T-helper 1 cell treated with Interleukin-12 subunit alpha and Interleukin-12 subunit beta and Interleukin-4 antibody, amounts not matched to agents 30 μg/mL and 1 μg/mL, for 36 hours (primary cell): ENCODE data around the gene SRGAP1.
"Not testable (repeated sequence)": the region's sequence is repeated elsewhere in the genome, so short reads cannot be mapped to it uniquely, and the experiment has no call there.

ENCODE experiments used
- H3K27ac Mint-ChIP-seq: one replicate; pipeline ENCODE4 v1.8.0; 2021; ENCODE audit warnings: mild to moderate bottlenecking, mixed read lengths
- H3K27me3 Mint-ChIP-seq: one replicate; pipeline ENCODE4 v1.8.0; 2021; ENCODE audit warnings: low read depth, mixed read lengths
- H3K36me3 Mint-ChIP-seq: one replicate; pipeline ENCODE4 v1.8.0; 2021; ENCODE audit warnings: low read depth, mixed read lengths
- H3K4me1 Mint-ChIP-seq: one replicate; pipeline ENCODE4 v1.8.0; 2021; ENCODE audit warnings: low read depth, mixed read lengths
- H3K4me3 Mint-ChIP-seq: one replicate; pipeline ENCODE4 v1.8.0; 2021; ENCODE audit warnings: mild to moderate bottlenecking, moderate library complexity, mixed read lengths
- H3K9me3 Mint-ChIP-seq: one replicate; pipeline ENCODE4 v1.8.0; 2021; ENCODE audit warnings: mixed read lengths

SRGAP1 gene

GRCh38 chr12:64109706-64110105 lies 265.2 kb downstream of the SRGAP1 start:
- Mint-ChIP-seq H3K27me3 (peaks cover 6% of the 10 kb centered on the region), H3K9me3 (no peaks in the 10 kb centered on the region), H3K4me1 (no peaks in the 10 kb centered on the region), H3K36me3 (no peaks in the 10 kb centered on the region), H3K27ac (no peak overlapping the region), H3K4me3 (no peak overlapping the region)

GRCh38 chr12:64110864-64111263 lies 266.4 kb downstream of the SRGAP1 start:
- Mint-ChIP-seq H3K4me3 (no peak overlapping the region), H3K27me3 (peaks cover 6% of the 10 kb centered on the region), H3K4me1 (no peaks in the 10 kb centered on the region), H3K36me3 (no peaks in the 10 kb centered on the region), H3K9me3 (no peaks in the 10 kb centered on the region), H3K27ac (no peak overlapping the region)

GRCh38 chr12:64116969-64117368 lies 272.5 kb downstream of the SRGAP1 start:
- H3K4me1 Mint-ChIP-seq: no peaks in the 10 kb centered on the region
- peaks cover 7% of the 10 kb centered on the region for H3K27me3 Mint-ChIP-seq
- no peak overlapping the region for H3K4me3 Mint-ChIP-seq
- H3K9me3 Mint-ChIP-seq: no peaks in the 10 kb centered on the region
- H3K36me3 Mint-ChIP-seq: no peaks in the 10 kb centered on the region
- H3K27ac Mint-ChIP-seq: no peak overlapping the region

DNA sequence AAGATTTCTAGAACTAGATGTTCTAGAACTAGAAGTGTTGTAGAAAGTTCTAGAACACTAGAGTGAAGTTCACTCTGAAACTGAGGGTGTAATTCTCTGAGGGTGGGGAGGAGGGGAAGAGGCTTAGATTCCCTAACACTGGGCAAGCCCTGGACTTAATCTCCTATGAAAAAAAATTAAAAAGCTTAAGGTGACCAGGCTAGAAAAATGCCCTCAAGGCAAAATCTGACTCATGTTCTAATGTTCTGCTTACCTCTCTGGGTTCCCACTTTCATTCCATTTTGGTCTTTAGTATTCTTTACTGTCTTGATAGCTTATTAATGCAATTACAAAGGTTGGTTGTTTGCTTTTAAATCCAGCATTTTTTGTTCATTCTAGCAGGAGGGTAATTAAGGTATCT lies 276.1 kb downstream of the SRGAP1 start:
- peaks cover 3% of the 10 kb centered on the region for H3K27me3 Mint-ChIP-seq
- no peaks in the 10 kb centered on the region for H3K9me3 Mint-ChIP-seq
- no peak overlapping the region for H3K27ac Mint-ChIP-seq
- no peak overlapping the region for H3K4me3 Mint-ChIP-seq
- no peaks in the 10 kb centered on the region for H3K4me1 Mint-ChIP-seq
- H3K36me3 Mint-ChIP-seq: no peaks in the 10 kb centered on the region

DNA sequence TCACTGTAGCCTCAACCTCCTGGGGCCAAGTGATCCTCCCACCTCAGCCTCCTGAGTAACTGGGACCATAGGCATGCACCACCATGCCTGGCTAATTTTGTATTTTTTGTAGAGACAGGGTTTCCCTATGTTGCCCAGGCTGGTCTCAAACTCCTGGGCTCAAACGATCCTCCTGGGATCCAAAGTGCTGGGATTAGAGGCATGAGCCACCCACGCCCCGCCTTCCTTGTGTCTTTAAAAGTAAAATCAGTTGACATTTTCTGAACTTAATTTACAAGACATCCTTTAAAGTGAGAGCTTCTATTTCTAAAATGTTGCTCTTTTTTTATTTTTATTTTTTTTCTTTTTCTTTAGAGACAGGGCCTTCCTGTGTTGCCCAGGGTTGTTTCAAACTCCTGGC lies 276.6 kb downstream of the SRGAP1 start:
- not testable (repeated sequence) for H3K9me3 Mint-ChIP-seq, H3K27me3 Mint-ChIP-seq, H3K27ac Mint-ChIP-seq, H3K4me3 Mint-ChIP-seq, H3K4me1 Mint-ChIP-seq, H3K36me3 Mint-ChIP-seq

DNA sequence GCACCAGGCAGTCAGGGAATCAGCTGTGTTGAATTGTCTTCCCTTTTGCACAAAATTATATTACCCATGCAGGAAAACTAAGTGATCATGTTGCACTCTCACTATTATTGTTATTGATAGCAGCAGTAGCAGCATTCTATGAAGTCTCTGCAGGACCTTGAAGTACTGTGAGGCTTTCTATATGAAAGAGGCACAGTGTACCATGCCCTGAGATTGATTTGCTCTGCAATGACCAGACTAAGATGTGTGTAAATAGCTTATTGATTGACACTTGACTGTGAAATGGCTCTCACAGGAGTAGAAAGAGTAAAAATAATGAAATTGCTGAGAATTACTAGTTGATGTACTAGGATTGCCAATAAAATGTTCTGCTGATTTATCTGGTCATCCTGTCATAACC lies 277.7 kb downstream of the SRGAP1 start:
- Mint-ChIP-seq H3K4me3 (no peak overlapping the region), H3K9me3 (no peaks in the 10 kb centered on the region), H3K27ac (no peak overlapping the region), H3K4me1 (no peaks in the 10 kb centered on the region), H3K36me3 (no peaks in the 10 kb centered on the region), H3K27me3 (peaks cover 3% of the 10 kb centered on the region)

GRCh38 chr12:64122995-64123394 lies 278.5 kb downstream of the SRGAP1 start:
- peaks cover 3% of the 10 kb centered on the region for H3K27me3 Mint-ChIP-seq
- H3K27ac Mint-ChIP-seq: no peak overlapping the region
- H3K4me1 Mint-ChIP-seq: no peaks in the 10 kb centered on the region
- no peaks in the 10 kb centered on the region for H3K36me3 Mint-ChIP-seq
- H3K9me3 Mint-ChIP-seq: no peaks in the 10 kb centered on the region
- H3K4me3 Mint-ChIP-seq: no peak overlapping the region

DNA sequence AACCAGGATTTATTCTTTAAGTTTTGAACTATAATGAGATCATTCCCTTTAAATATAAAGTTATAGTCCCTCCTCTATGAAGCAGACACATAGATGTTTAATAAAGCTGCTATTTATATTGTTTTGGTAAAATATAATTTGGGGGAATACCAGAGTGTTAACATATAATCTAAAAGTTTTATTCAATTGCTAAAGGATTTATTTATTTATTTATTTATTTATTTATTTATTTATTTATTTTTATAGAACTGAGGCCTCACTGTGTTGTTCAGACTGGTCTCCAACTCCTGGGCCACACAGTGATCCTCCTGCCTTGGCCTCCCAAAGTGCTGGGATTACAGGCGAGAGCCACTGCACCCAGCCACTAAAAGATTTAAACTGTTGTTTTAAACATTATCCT lies 278.9 kb downstream of the SRGAP1 start:
- Mint-ChIP-seq H3K27ac (no peak overlapping the region), H3K36me3 (no peaks in the 10 kb centered on the region), H3K4me1 (no peaks in the 10 kb centered on the region), H3K9me3 (no peaks in the 10 kb centered on the region), H3K27me3 (peaks cover 3% of the 10 kb centered on the region), H3K4me3 (no peak overlapping the region)

- H3K4me1 Mint-ChIP-seq: no peaks in the 10 kb centered on the region
- H3K36me3 Mint-ChIP-seq: no peaks in the 10 kb centered on the region
- H3K27me3 Mint-ChIP-seq: peaks cover 3% of the 10 kb centered on the region
- no peaks in the 10 kb centered on the region for H3K9me3 Mint-ChIP-seq
- no peak overlapping the region for H3K4me3 Mint-ChIP-seq
- no peak overlapping the region for H3K27ac Mint-ChIP-seq
Measured at GRCh38 chr12:64124511-64125197, 280.2 kb downstream of the SRGAP1 start.

- peaks cover 3% of the 10 kb centered on the region for H3K27me3 Mint-ChIP-seq
- H3K9me3 Mint-ChIP-seq: no peaks in the 10 kb centered on the region
- H3K4me1 Mint-ChIP-seq: no peaks in the 10 kb centered on the region
- H3K4me3 Mint-ChIP-seq: no peak overlapping the region
- H3K36me3 Mint-ChIP-seq: no peaks in the 10 kb centered on the region
- H3K27ac Mint-ChIP-seq: no peak overlapping the region
Measured at GRCh38 chr12:64125913-64126312, 281.4 kb downstream of the SRGAP1 start.

DNA sequence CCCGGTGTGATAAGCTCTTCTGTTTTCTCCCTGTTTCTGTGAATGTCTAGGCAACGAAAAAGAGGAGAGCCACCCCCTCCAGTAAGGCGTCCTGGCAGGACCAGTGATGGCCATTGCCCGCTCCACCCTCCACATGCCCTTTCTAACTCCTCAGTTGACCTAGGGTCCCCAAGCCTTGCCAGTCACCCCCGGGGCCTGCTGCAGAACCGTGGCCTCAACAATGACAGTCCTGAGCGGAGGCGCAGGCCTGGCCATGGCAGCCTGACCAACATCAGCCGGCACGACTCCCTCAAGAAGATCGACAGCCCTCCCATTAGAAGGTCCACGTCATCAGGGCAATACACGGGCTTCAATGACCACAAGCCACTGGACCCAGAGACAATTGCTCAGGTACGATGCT lies 283.3 kb downstream of the SRGAP1 start:
- H3K9me3 Mint-ChIP-seq: no peaks in the 10 kb centered on the region
- H3K36me3 Mint-ChIP-seq: no peaks in the 10 kb centered on the region
- H3K4me3 Mint-ChIP-seq: no peak overlapping the region
- no peaks in the 10 kb centered on the region for H3K27me3 Mint-ChIP-seq
- H3K27ac Mint-ChIP-seq: no peak overlapping the region
- no peaks in the 10 kb centered on the region for H3K4me1 Mint-ChIP-seq

GRCh38 chr12:64128366-64128765 lies 283.9 kb downstream of the SRGAP1 start:
- Mint-ChIP-seq H3K27me3 (no peaks in the 10 kb centered on the region), H3K36me3 (no peaks in the 10 kb centered on the region), H3K4me1 (no peaks in the 10 kb centered on the region), H3K9me3 (no peaks in the 10 kb centered on the region), H3K4me3 (no peak overlapping the region), H3K27ac (no peak overlapping the region)

GRCh38 chr12:64130476-64130875 lies 286.0 kb downstream of the SRGAP1 start:
- H3K27me3 Mint-ChIP-seq, H3K27ac Mint-ChIP-seq, H3K9me3 Mint-ChIP-seq: not testable (repeated sequence)

DNA sequence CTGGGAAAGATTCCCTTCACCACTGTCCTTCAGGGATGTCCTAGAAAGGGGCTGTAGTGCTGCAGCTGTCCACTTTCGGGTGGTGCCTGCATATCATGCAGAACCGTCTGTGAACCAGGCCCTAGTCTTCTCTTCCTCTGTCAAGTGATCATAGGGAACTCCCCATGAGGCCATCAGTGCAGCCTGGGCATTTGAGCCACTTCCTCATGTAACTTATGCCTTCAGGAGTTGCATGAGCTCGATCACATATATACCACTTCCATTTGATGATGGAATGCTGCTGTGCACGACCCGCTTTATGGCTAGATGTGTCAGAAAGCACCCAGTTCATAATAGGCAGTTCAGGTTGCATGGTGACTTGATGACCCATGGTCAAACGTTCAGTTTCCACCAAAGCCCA lies 287.0 kb downstream of the SRGAP1 start:
- not testable (repeated sequence) for H3K4me1 Mint-ChIP-seq, H3K27ac Mint-ChIP-seq, H3K9me3 Mint-ChIP-seq, H3K36me3 Mint-ChIP-seq, H3K4me3 Mint-ChIP-seq, H3K27me3 Mint-ChIP-seq

More at GRCh38 chr12:64130476-64130875, 286.0 kb downstream of the SRGAP1 start:
- H3K4me1 Mint-ChIP-seq, H3K4me3 Mint-ChIP-seq, H3K36me3 Mint-ChIP-seq: not testable (repeated sequence)

DNA sequence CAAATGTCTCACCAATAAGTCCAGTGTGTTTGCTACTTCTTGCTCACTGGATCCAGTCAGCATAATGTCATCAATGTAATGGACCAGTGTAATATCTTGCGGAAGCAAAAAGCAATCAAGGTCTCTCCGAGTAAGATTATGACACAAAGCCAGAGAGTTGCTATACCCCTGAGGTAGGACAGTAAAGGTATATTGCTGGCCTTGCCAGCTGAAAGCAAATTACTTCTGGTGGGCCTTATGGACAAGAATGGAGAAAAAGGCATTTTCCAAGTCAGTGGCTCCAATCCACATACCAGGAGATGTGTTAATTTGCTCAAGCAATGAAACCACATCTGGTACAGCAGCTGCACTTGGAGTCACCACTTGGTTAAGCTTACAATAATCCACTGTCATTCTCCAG lies 288.2 kb downstream of the SRGAP1 start:
- not testable (repeated sequence) for H3K36me3 Mint-ChIP-seq

GRCh38 chr12:64137117-64137516 lies 292.6 kb downstream of the SRGAP1 start:
- Mint-ChIP-seq H3K9me3 (peaks cover 4% of the 10 kb centered on the region), H3K4me3 (no peak overlapping the region), H3K36me3 (no peaks in the 10 kb centered on the region), H3K27me3 (no peaks in the 10 kb centered on the region), H3K4me1 (no peaks in the 10 kb centered on the region), H3K27ac (no peak overlapping the region)

More for the DNA sequence above, 288.2 kb downstream of the SRGAP1 start:
- H3K4me1 Mint-ChIP-seq, H3K27me3 Mint-ChIP-seq, H3K9me3 Mint-ChIP-seq, H3K27ac Mint-ChIP-seq, H3K4me3 Mint-ChIP-seq: not testable (repeated sequence)
